Keratinocyte (primary cell): Measurements from ENCODE around the gene KAT8. TPM values are rescaled to one million over a fixed set of nuclear protein-coding genes. Genes with fewer than 3 reads are reported as not detected.
A peak's percentile ranks its signal among the peaks of the same experiment; 100 is the strongest.

Source experiments
- DNase-seq: peaks from one replicate; pipeline ENCODE4 v3.0.0-alpha.2; 2011; ENCODE audit warnings: low read depth, missing footprints, low spot score
- FAIRE-seq: peaks from 2 replicates; lab custom pipeline; 2011; peaks lifted over from hg19 to GRCh38; lab: Jason Lieb, UNC
- H2AFZ ChIP-seq: 2 replicates; pipeline ENCODE4 v1.6.0; 2012; ENCODE audit warnings: low read length, control low read depth, inconsistent platforms; ENCODE audit not compliant: control insufficient read depth
- H3K27ac ChIP-seq: 2 replicates; pipeline ENCODE4 v1.5.1; 2011; ENCODE audit warnings: low read length; ENCODE audit not compliant: control insufficient read depth, insufficient read depth
- H3K27me3 ChIP-seq: 3 replicates; pipeline ENCODE4 v1.6.0; 2011; ENCODE audit warnings: low read length; ENCODE audit not compliant: control insufficient read depth, insufficient read depth; ENCODE audit errors: extremely low read depth
- H3K36me3 ChIP-seq, 2 experiments: 2 replicates in 1 of 2; 3 replicates in 1 of 2; pipeline ENCODE4 v1.5.1; 2011; ENCODE audit warnings: low read length in 2 of 2, mild to moderate bottlenecking in 1 of 2; ENCODE audit not compliant: control insufficient read depth in 2 of 2, insufficient read depth in 2 of 2; ENCODE audit errors: extremely low read depth in 1 of 2
- H3K4me1 ChIP-seq: 3 replicates; pipeline ENCODE4 v1.5.1; 2011; ENCODE audit warnings: low read length; ENCODE audit not compliant: control insufficient read depth, insufficient read depth; ENCODE audit errors: extremely low read depth
- H3K4me2 ChIP-seq: 3 replicates; pipeline ENCODE4 v1.6.0; 2011; ENCODE audit warnings: low read depth, low read length; ENCODE audit not compliant: control insufficient read depth, insufficient read depth; ENCODE audit errors: extremely low read depth
- H3K4me3 ChIP-seq, 3 experiments: fragments of 200-600 bp in 1 of 3; sonication (generic) in 1 of 3; 2 replicates in 2 of 3; 3 replicates in 1 of 3; pipeline ENCODE4 v1.5.1; 2011 to 2016; ENCODE audit warnings: low read length in 3 of 3, mild to moderate bottlenecking in 3 of 3, control low read depth in 2 of 3, inconsistent platforms in 1 of 3, low read depth in 1 of 3, mixed read lengths in 1 of 3, mixed run types in 1 of 3, moderate library complexity in 1 of 3; ENCODE audit not compliant: control insufficient read depth in 2 of 3, insufficient read depth in 2 of 3; ENCODE audit errors: extremely low read depth in 1 of 3
- H3K79me2 ChIP-seq: 2 replicates; pipeline ENCODE4 v1.6.0; 2012; ENCODE audit warnings: low read length; ENCODE audit not compliant: control insufficient read depth, insufficient read depth
- H3K9ac ChIP-seq: 3 replicates; pipeline ENCODE4 v1.6.0; 2011; ENCODE audit warnings: low read length; ENCODE audit not compliant: control insufficient read depth, insufficient read depth; ENCODE audit errors: extremely low read depth
- H3K9me1 ChIP-seq: 3 replicates; pipeline ENCODE4 v1.6.0; 2011; ENCODE audit warnings: low read length; ENCODE audit not compliant: control insufficient read depth, insufficient read depth; ENCODE audit errors: extremely low read depth
- H3K9me3 ChIP-seq: 2 replicates; pipeline ENCODE4 v1.5.1; 2012; ENCODE audit warnings: low read depth, low read length; ENCODE audit not compliant: control insufficient read depth
- H4K20me1 ChIP-seq: 3 replicates; pipeline ENCODE4 v1.6.0; 2011; ENCODE audit warnings: low read length; ENCODE audit not compliant: control insufficient read depth, insufficient read depth; ENCODE audit errors: extremely low read depth
- CTCF ChIP-seq, 3 experiments: IDR thresholded peaks in 1 of 3; conservative IDR thresholded peaks in 1 of 3; optimal IDR thresholded peaks in 1 of 3; 2 replicates in 2 of 3; 3 replicates in 1 of 3; pipeline versions ENCODE3 to v1.5.1; 2011; ENCODE audit warnings: low read length in 3 of 3, mild to moderate bottlenecking in 3 of 3, moderate library complexity in 2 of 3, control low read depth in 1 of 3, inconsistent platforms in 1 of 3; ENCODE audit not compliant: insufficient read depth in 2 of 3; ENCODE audit errors: extremely low read depth in 1 of 3
- EZH2 ChIP-seq: IDR thresholded peaks from one replicate; pipeline ENCODE4 v1.6.1; 2012; ENCODE audit warnings: inconsistent platforms, mild to moderate bottlenecking, low read length, moderate library complexity
- dilution Hi-C: fragments of 300-500 bp; cut with MboI; formaldehyde crosslinking; loops from one replicate; pipeline ENCODE4 v1.7.0; 2020; ENCODE audit warnings: low sequenced_read_pairs; ENCODE audit not compliant: extremely low pct_ligation_motif_present
- polyA plus RNA-seq, 5 experiments: library from polyadenylated mRNA; depleted of rRNA in 3 of 5; stranded (reverse) in 3 of 5; stranded (forward) in 1 of 5; unstranded in 1 of 5; fragments of >200 nt; gene quantifications; 1 replicate in 1 of 5; 2 replicates in 3 of 5; 3 replicates in 1 of 5; pipeline versions ENCODE4 v1.2.1 to v1.2.3, GENCODE V29; 2011 to 2012; ENCODE audit warnings: missing spikeins in 2 of 5, low read depth in 1 of 5, low replicate concordance in 1 of 5

KAT8 gene
- polyA plus RNA-seq, 1 donor (not counting 4 experiments of a cell fraction or from before 2014, with no cell fraction given): 26.4 TPM

DNA sequence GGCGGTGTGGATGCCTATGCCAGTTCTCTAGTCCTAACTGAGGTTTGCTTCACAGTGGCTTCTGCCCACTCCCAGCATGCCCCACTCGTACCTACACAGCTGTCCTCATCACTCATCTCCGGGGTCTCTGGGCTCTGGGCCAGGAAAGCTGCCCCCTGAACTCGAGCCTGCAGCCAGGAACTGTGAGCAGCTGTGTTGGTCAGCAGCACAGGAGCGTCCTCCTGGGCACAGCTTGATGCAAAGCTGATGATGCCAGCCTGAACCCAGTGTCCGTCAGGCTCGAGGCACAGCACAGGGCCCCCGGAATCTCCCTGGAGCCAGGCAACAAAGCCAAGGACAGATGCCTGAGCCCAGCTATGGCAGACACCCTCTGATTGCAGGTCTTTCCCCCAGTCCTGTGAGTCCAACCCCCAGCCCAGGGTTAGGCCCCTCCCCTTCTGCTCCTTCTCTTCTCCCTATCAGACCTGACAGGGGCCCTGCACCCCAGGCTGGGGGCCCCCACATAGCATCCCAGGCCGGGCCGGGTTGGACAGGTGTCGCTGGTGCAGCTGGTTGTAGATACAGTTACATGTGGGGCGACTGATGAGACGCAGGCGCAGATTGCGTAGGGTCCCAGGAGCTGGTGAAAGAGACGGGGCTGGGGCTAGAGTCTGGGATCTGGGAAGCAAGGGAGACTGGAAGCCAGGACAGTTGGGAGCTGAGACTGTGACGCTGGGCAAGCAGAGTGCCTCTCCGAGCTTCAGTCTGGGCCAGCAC is 31.4 kb upstream of the KAT8 start:
- Histone ChIP-seq H3K36me3 (peaks cover 12 to 13% of the 10 kb centered on the region in 2 experiments), H3K79me2 (peaks cover 11% of the 10 kb centered on the region), H3K27ac (peak overlapping the region; percentile 18), H4K20me1 (no peaks in the 10 kb centered on the region), H3K4me3 (no peak overlapping the region), H2AFZ (no peak overlapping the region), H3K4me1 (peaks cover 12% of the 10 kb centered on the region), H3K27me3 (no peaks in the 10 kb centered on the region), H3K4me2 (no peak overlapping the region), H3K9me1 (no peaks in the 10 kb centered on the region), H3K9ac (no peak overlapping the region), H3K9me3 (no peaks in the 10 kb centered on the region)
- FAIRE-seq: no peak
- TF ChIP-seq EZH2: no peak
- no peak for TF ChIP-seq CTCF (optimal IDR thresholded peaks at IDR 0.05 in 1 of 3, IDR thresholded peaks at IDR 0.05 in 1 of 3, conservative IDR thresholded peaks at IDR 0.05 in 1 of 3; ENCODE audit: extremely low read depth in 1 of 3, insufficient read depth in 2 of 3, low read length in 3 of 3)
- dilution Hi-C loops: no loop called here
- DNase-seq: no peak

DNA sequence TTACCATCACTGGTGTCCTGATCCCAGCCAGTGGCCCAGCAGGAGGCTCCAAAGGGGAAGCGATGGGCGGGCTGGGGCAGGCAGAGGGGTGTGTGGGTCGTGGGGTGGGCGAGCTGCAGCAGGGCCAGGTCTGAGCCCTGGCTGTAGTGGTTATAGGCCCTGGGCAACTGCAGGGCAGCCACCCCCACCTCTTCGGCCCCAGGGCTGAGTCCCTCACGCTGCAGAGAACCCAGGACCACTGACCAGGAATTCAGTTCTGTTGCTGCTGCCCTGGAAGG is 30.9 kb upstream of the KAT8 start:
- TF ChIP-seq CTCF (optimal IDR thresholded peaks at IDR 0.05 in 1 of 3, IDR thresholded peaks at IDR 0.05 in 1 of 3, conservative IDR thresholded peaks at IDR 0.05 in 1 of 3; ENCODE audit: extremely low read depth in 1 of 3, insufficient read depth in 2 of 3, low read length in 3 of 3) (no peak), EZH2 (no peak)
- peaks cover 14% of the 10 kb centered on the region in 2 experiments for H3K36me3 ChIP-seq
- H3K4me1 ChIP-seq: peaks cover 12% of the 10 kb centered on the region
- H3K27ac ChIP-seq: no peak overlapping the region
- no peaks in the 10 kb centered on the region for H3K9me1 ChIP-seq
- no peaks in the 10 kb centered on the region for H3K27me3 ChIP-seq
- H3K4me3 ChIP-seq: no peak overlapping the region
- H2AFZ ChIP-seq: no peak overlapping the region
- H3K79me2 ChIP-seq: peaks cover 8% of the 10 kb centered on the region
- dilution Hi-C loops: no loop called here
- no peak overlapping the region for H3K4me2 ChIP-seq
- no peaks in the 10 kb centered on the region for H3K9me3 ChIP-seq
- no peak overlapping the region for H3K9ac ChIP-seq
- FAIRE-seq: no peak
- DNase-seq: no peak
- H4K20me1 ChIP-seq: no peaks in the 10 kb centered on the region
